Keratinocyte (primary cell): ENCODE data around the gene MOV10L1. TPM values are rescaled to one million over a fixed set of nuclear protein-coding genes. Genes with fewer than 3 reads are reported as not detected.

Experiments
- DNase-seq: peaks from one replicate; pipeline ENCODE4 v3.0.0-alpha.2; 2011; ENCODE audit warnings: low read depth, missing footprints, low spot score
- FAIRE-seq: peaks from 2 replicates; lab custom pipeline; 2011; peaks lifted over from hg19 to GRCh38; lab: Jason Lieb, UNC
- H2AFZ ChIP-seq: 2 replicates; pipeline ENCODE4 v1.6.0; 2012; ENCODE audit warnings: low read length, control low read depth, inconsistent platforms; ENCODE audit not compliant: control insufficient read depth
- H3K27ac ChIP-seq: 2 replicates; pipeline ENCODE4 v1.5.1; 2011; ENCODE audit warnings: low read length; ENCODE audit not compliant: control insufficient read depth, insufficient read depth
- H3K27me3 ChIP-seq: 3 replicates; pipeline ENCODE4 v1.6.0; 2011; ENCODE audit warnings: low read length; ENCODE audit not compliant: control insufficient read depth, insufficient read depth; ENCODE audit errors: extremely low read depth
- H3K36me3 ChIP-seq, 2 experiments: 2 replicates in 1 of 2; 3 replicates in 1 of 2; pipeline ENCODE4 v1.5.1; 2011; ENCODE audit warnings: low read length in 2 of 2, mild to moderate bottlenecking in 1 of 2; ENCODE audit not compliant: control insufficient read depth in 2 of 2, insufficient read depth in 2 of 2; ENCODE audit errors: extremely low read depth in 1 of 2
- H3K4me1 ChIP-seq: 3 replicates; pipeline ENCODE4 v1.5.1; 2011; ENCODE audit warnings: low read length; ENCODE audit not compliant: control insufficient read depth, insufficient read depth; ENCODE audit errors: extremely low read depth
- H3K4me2 ChIP-seq: 3 replicates; pipeline ENCODE4 v1.6.0; 2011; ENCODE audit warnings: low read depth, low read length; ENCODE audit not compliant: control insufficient read depth, insufficient read depth; ENCODE audit errors: extremely low read depth
- H3K4me3 ChIP-seq, 3 experiments: fragments of 200-600 bp in 1 of 3; sonication (generic) in 1 of 3; 2 replicates in 2 of 3; 3 replicates in 1 of 3; pipeline ENCODE4 v1.5.1; 2011 to 2016; ENCODE audit warnings: low read length in 3 of 3, mild to moderate bottlenecking in 3 of 3, control low read depth in 2 of 3, inconsistent platforms in 1 of 3, low read depth in 1 of 3, mixed read lengths in 1 of 3, mixed run types in 1 of 3, moderate library complexity in 1 of 3; ENCODE audit not compliant: control insufficient read depth in 2 of 3, insufficient read depth in 2 of 3; ENCODE audit errors: extremely low read depth in 1 of 3
- H3K79me2 ChIP-seq: 2 replicates; pipeline ENCODE4 v1.6.0; 2012; ENCODE audit warnings: low read length; ENCODE audit not compliant: control insufficient read depth, insufficient read depth
- H3K9ac ChIP-seq: 3 replicates; pipeline ENCODE4 v1.6.0; 2011; ENCODE audit warnings: low read length; ENCODE audit not compliant: control insufficient read depth, insufficient read depth; ENCODE audit errors: extremely low read depth
- H3K9me1 ChIP-seq: 3 replicates; pipeline ENCODE4 v1.6.0; 2011; ENCODE audit warnings: low read length; ENCODE audit not compliant: control insufficient read depth, insufficient read depth; ENCODE audit errors: extremely low read depth
- H3K9me3 ChIP-seq: 2 replicates; pipeline ENCODE4 v1.5.1; 2012; ENCODE audit warnings: low read depth, low read length; ENCODE audit not compliant: control insufficient read depth
- H4K20me1 ChIP-seq: 3 replicates; pipeline ENCODE4 v1.6.0; 2011; ENCODE audit warnings: low read length; ENCODE audit not compliant: control insufficient read depth, insufficient read depth; ENCODE audit errors: extremely low read depth
- EZH2 ChIP-seq: IDR thresholded peaks from one replicate; pipeline ENCODE4 v1.6.1; 2012; ENCODE audit warnings: inconsistent platforms, mild to moderate bottlenecking, low read length, moderate library complexity
- dilution Hi-C: fragments of 300-500 bp; cut with MboI; formaldehyde crosslinking; loops from one replicate; pipeline ENCODE4 v1.7.0; 2020; ENCODE audit warnings: low sequenced_read_pairs; ENCODE audit not compliant: extremely low pct_ligation_motif_present
- polyA plus RNA-seq, 5 experiments: library from polyadenylated mRNA; depleted of rRNA in 3 of 5; stranded (reverse) in 3 of 5; stranded (forward) in 1 of 5; unstranded in 1 of 5; fragments of >200 nt; gene quantifications; 1 replicate in 1 of 5; 2 replicates in 3 of 5; 3 replicates in 1 of 5; pipeline versions ENCODE4 v1.2.1 to v1.2.3, GENCODE V29; 2011 to 2012; ENCODE audit warnings: missing spikeins in 2 of 5, low read depth in 1 of 5, low replicate concordance in 1 of 5
- TF ChIP-seq, protein P1 (sequence below), 3 experiments: IDR thresholded peaks in 1 of 3; conservative IDR thresholded peaks in 1 of 3; optimal IDR thresholded peaks in 1 of 3; 2 replicates in 2 of 3; 3 replicates in 1 of 3; pipeline versions ENCODE3 to v1.5.1; 2011; ENCODE audit warnings: low read length in 3 of 3, mild to moderate bottlenecking in 3 of 3, moderate library complexity in 2 of 3, control low read depth in 1 of 3, inconsistent platforms in 1 of 3; ENCODE audit not compliant: insufficient read depth in 2 of 3; ENCODE audit errors: extremely low read depth in 1 of 3

Gene MOV10L1
- polyA plus RNA-seq, 1 donor (not counting 4 experiments of a cell fraction or from before 2014, with no cell fraction given) = not detected

DNA sequence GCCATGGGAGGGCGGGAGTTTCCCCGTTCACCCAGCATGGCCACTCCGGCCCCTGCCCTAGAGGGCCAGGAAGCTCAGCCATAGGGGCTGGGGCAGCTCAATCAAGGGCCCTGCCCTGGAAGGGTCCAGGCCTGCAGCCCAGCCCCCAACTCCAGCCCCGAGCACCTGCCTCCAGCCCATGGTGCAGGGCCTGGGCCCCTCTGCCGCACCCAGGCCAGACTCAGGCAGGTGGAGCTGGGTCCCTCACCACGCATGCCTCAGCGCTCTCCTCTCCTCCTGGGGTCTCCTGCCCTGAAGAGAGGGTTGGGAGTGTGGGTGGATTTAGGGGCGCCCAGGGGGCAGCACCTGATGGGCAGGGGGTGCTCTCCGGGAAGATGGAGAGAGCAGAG lies 17.6 kb upstream of the MOV10L1 start:
- dilution Hi-C loops = no loop called here
- no peak overlapping the region for H3K4me3 ChIP-seq
- H3K9me3 ChIP-seq = no peaks in the 10 kb centered on the region
- H2AFZ ChIP-seq = no peak overlapping the region
- H4K20me1 ChIP-seq = no peaks in the 10 kb centered on the region
- H3K27me3 ChIP-seq = peaks cover 11% of the 10 kb centered on the region
- H3K36me3 ChIP-seq = no peaks in the 10 kb centered on the region
- no peak overlapping the region for H3K4me2 ChIP-seq
- H3K9me1 ChIP-seq = no peaks in the 10 kb centered on the region
- DNase-seq (no peak), FAIRE-seq (no peak)
- TF ChIP-seq, protein P1, sequence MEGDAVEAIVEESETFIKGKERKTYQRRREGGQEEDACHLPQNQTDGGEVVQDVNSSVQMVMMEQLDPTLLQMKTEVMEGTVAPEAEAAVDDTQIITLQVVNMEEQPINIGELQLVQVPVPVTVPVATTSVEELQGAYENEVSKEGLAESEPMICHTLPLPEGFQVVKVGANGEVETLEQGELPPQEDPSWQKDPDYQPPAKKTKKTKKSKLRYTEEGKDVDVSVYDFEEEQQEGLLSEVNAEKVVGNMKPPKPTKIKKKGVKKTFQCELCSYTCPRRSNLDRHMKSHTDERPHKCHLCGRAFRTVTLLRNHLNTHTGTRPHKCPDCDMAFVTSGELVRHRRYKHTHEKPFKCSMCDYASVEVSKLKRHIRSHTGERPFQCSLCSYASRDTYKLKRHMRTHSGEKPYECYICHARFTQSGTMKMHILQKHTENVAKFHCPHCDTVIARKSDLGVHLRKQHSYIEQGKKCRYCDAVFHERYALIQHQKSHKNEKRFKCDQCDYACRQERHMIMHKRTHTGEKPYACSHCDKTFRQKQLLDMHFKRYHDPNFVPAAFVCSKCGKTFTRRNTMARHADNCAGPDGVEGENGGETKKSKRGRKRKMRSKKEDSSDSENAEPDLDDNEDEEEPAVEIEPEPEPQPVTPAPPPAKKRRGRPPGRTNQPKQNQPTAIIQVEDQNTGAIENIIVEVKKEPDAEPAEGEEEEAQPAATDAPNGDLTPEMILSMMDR (optimal IDR thresholded peaks at IDR 0.05 in 1 of 3, IDR thresholded peaks at IDR 0.05 in 1 of 3, conservative IDR thresholded peaks at IDR 0.05 in 1 of 3; ENCODE audit: extremely low read depth in 1 of 3, insufficient read depth in 2 of 3, low read length in 3 of 3) = no peak
- TF ChIP-seq EZH2 = no peak
- no peak overlapping the region for H3K9ac ChIP-seq
- H3K27ac ChIP-seq = no peak overlapping the region
- H3K4me1 ChIP-seq = no peaks in the 10 kb centered on the region
- H3K79me2 ChIP-seq = no peaks in the 10 kb centered on the region

DNA sequence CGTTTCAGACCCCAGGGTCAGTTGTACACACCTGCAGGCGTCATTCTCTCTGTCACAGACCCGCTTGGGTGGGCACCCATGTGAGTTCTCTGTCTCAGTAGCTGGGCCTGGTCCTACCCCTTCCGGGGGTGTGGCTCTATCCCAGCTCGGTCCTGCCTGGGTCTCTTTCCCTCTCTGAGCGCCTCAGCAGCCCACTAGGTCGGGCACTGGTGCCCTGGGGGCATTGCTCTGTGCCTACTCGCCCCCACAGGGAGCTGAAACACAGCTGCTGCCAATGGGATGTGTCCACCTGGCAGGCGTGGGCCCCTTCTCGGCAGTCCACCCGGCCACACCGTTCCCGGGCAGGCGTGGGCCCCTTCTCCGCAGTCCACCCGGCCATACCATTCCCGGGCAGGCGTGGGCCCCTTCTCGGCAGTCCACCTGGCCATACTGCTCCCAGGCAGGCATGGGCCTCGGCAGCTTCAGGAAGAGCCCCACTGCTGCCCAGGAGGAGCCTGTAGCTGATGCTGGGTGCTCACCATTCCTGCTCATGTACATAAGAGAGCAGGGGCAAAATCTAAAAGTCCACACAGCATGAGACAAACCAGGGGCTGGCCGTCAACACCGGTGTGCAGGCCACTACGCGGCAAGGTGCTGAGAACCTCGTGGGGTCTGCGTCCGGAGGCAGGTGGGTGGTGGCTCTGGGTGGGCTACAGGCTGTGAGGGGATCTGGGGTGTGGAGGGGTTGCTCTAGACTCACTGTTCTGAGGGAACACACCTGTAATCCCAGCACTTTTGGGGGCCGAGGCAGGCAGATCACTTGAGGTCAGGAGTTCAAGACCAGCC lies 16.9 kb upstream of the MOV10L1 start:
- no peaks in the 10 kb centered on the region for H3K9me3 ChIP-seq
- no peak overlapping the region for H2AFZ ChIP-seq
- H3K9ac ChIP-seq = no peak overlapping the region
- DNase-seq = no peak
- H3K27me3 ChIP-seq = peaks cover 11% of the 10 kb centered on the region
- H4K20me1 ChIP-seq = no peaks in the 10 kb centered on the region
- no peaks in the 10 kb centered on the region for H3K4me1 ChIP-seq
- no peaks in the 10 kb centered on the region for H3K9me1 ChIP-seq
- H3K27ac ChIP-seq = no peak overlapping the region
- dilution Hi-C loops = no loop called here
- H3K4me2 ChIP-seq = no peak overlapping the region
- H3K79me2 ChIP-seq = no peaks in the 10 kb centered on the region
- no peak for FAIRE-seq
- no peaks in the 10 kb centered on the region for H3K36me3 ChIP-seq
- TF ChIP-seq, protein P1 (optimal IDR thresholded peaks at IDR 0.05 in 1 of 3, IDR thresholded peaks at IDR 0.05 in 1 of 3, conservative IDR thresholded peaks at IDR 0.05 in 1 of 3; ENCODE audit: extremely low read depth in 1 of 3, insufficient read depth in 2 of 3, low read length in 3 of 3) = no peak
- no peak for TF ChIP-seq EZH2
- no peak overlapping the region for H3K4me3 ChIP-seq
